Type B pancreatic cell (in vitro differentiated cells): ENCODE measurements around the gene THEM5. TPM values are rescaled to one million over a fixed set of nuclear protein-coding genes. Genes with fewer than 3 reads are reported as not detected.

Experiments
- DNase-seq: peaks from one replicate; pipeline ENCODE4 v3.0.0; 2021; ENCODE audit warnings: mixed read lengths; ENCODE audit not compliant: unreplicated experiment; ENCODE audit errors: extremely low spot score
- H3K27ac Mint-ChIP-seq: 2 replicates; pipeline ENCODE4 v1.8.0; 2021; ENCODE audit warnings: mild to moderate bottlenecking, mixed read lengths
- H3K27me3 Mint-ChIP-seq: 2 replicates; pipeline ENCODE4 v1.8.0; 2021; ENCODE audit warnings: mixed read lengths
- H3K36me3 Mint-ChIP-seq: 2 replicates; pipeline ENCODE4 v1.8.0; 2021; ENCODE audit warnings: mixed read lengths
- H3K4me1 Mint-ChIP-seq: one replicate; pipeline ENCODE4 v1.8.0; 2021; ENCODE audit warnings: mixed read lengths; ENCODE audit not compliant: unreplicated experiment
- H3K4me3 Mint-ChIP-seq: 2 replicates; pipeline ENCODE4 v1.8.0; 2021; ENCODE audit warnings: mild to moderate bottlenecking, mixed read lengths
- H3K9me3 Mint-ChIP-seq: 2 replicates; pipeline ENCODE4 v1.8.0; 2021; ENCODE audit warnings: mixed read lengths
- total RNA-seq: library from RNA; stranded (reverse); gene quantifications from 2 replicates; pipeline ENCODE4 v1.2.1, GENCODE V29; 2021; ENCODE audit warnings: low replicate concordance
- TF ChIP-seq, protein P1 (sequence below): fragments of 200-600 bp; sonication (generic); conservative IDR thresholded peaks from 2 replicates; pipeline ENCODE4 v1.5.0; 2021; ENCODE audit warnings: antibody characterized with exemption, mild to moderate bottlenecking

Gene THEM5
- total RNA-seq, 1 donor from 2014 or later = not detected

DNA sequence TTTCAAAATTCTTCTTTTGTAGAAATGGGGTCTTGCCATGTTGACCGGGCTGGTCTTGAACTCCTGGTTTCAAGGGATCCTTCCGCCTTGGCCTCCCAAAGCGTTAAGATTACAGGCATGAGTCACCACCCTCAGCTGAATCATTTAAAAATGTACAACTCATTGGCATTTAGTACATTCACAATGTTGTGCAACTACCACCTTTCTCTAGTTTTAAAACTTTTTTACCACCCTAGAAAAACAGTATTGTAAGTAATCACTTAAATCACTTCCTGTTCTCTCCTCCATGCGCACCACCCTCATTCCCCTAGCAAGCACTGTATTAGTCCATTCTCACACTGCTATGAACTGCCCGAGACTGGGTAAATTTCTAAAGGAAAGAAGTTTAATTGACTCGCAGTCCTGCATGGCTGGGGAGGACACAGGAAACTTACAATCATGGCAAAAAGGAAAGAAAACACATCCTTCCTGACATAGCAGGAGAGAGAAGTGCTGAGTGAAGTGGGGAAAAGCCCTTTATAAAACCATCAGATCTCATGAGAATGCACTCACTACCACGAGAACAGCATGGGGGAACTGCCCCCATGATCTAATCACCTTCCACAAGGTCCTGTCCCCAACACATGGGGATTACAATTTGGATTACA lies 14.4 kb upstream of the THEM5 start:
- Mint-ChIP-seq H3K36me3 (no peaks in the 10 kb centered on the region), H3K4me1 (no peaks in the 10 kb centered on the region), H3K27me3 (peaks cover 3% of the 10 kb centered on the region), H3K27ac (no peak overlapping the region), H3K9me3 (no peaks in the 10 kb centered on the region), H3K4me3 (no peak overlapping the region)
- no peak for DNase-seq
- TF ChIP-seq, protein P1, sequence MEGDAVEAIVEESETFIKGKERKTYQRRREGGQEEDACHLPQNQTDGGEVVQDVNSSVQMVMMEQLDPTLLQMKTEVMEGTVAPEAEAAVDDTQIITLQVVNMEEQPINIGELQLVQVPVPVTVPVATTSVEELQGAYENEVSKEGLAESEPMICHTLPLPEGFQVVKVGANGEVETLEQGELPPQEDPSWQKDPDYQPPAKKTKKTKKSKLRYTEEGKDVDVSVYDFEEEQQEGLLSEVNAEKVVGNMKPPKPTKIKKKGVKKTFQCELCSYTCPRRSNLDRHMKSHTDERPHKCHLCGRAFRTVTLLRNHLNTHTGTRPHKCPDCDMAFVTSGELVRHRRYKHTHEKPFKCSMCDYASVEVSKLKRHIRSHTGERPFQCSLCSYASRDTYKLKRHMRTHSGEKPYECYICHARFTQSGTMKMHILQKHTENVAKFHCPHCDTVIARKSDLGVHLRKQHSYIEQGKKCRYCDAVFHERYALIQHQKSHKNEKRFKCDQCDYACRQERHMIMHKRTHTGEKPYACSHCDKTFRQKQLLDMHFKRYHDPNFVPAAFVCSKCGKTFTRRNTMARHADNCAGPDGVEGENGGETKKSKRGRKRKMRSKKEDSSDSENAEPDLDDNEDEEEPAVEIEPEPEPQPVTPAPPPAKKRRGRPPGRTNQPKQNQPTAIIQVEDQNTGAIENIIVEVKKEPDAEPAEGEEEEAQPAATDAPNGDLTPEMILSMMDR = no peak

DNA sequence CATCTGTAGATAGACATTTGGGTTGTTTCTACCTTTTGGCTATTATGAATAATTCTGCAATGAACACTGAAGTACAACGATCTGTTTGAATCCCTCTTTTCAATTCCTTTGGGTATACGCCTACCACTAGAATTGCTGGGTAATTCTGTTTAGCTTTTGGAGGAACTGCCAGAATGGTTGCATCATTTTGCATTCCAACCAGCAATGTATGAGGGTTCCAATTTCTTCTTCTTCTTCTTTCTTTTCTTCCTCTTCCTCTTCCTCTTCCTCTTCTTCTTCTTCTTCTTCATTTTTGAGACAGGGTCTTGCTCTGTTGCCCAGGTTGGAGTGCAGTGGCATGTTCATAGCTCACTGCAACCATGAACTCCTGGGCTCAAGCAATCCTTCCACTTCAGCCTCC lies 13.8 kb upstream of the THEM5 start:
- H3K27ac Mint-ChIP-seq = no peak overlapping the region
- TF ChIP-seq, protein P1 = no peak
- H3K4me3 Mint-ChIP-seq = no peak overlapping the region
- H3K9me3 Mint-ChIP-seq = no peaks in the 10 kb centered on the region
- H3K4me1 Mint-ChIP-seq = no peaks in the 10 kb centered on the region
- no peak for DNase-seq
- peaks cover 7% of the 10 kb centered on the region for H3K27me3 Mint-ChIP-seq
- no peaks in the 10 kb centered on the region for H3K36me3 Mint-ChIP-seq

DNA sequence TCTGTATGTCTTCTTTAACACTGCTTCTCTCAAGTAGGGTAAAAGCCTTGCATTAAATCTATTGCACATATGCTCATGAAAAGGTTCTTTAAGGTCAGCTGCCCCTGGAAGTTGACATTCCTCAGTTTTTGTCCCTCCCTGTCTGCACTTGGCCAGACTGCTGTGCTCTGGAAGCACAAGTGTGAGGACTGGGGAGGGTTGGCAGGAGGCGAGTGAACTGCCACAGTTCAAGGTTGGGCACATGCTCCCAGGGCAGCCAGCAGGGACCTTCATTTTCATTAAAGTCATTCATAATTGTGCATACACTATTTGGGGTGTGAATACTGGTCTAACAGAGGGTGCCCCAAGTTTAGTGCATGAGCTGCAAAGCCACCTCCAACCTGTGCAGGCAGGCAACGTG lies 10.9 kb upstream of the THEM5 start:
- Mint-ChIP-seq H3K9me3 (no peaks in the 10 kb centered on the region), H3K36me3 (no peaks in the 10 kb centered on the region), H3K27me3 (peaks cover 7% of the 10 kb centered on the region), H3K4me3 (no peak overlapping the region), H3K27ac (no peak overlapping the region), H3K4me1 (no peaks in the 10 kb centered on the region)
- no peak for DNase-seq
- TF ChIP-seq, protein P1 = no peak

DNA sequence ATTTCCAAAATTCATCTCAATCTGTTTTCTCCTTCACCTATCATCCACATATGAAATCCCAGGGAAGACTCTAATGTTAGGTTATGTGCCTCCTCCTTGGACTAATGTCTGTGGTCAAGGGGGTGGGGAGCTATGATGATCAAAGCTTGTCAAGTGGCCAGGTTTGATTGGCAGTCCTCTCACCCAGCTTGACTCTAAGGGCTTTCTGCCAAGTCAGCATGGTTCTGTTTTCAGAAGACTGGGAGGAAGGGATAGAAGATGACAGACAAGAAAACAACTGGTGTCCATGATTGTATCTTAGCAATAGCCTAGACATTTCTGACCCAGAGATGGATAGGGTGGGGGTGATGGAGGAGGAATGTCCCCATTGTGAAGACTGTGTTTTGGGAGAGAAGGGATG lies 9.1 kb upstream of the THEM5 start:
- TF ChIP-seq, protein P1 = no peak
- no peaks in the 10 kb centered on the region for H3K36me3 Mint-ChIP-seq
- H3K4me1 Mint-ChIP-seq = no peaks in the 10 kb centered on the region
- DNase-seq = no peak
- no peak overlapping the region for H3K27ac Mint-ChIP-seq
- peaks cover 7% of the 10 kb centered on the region for H3K27me3 Mint-ChIP-seq
- H3K9me3 Mint-ChIP-seq = no peaks in the 10 kb centered on the region
- no peak overlapping the region for H3K4me3 Mint-ChIP-seq

DNA sequence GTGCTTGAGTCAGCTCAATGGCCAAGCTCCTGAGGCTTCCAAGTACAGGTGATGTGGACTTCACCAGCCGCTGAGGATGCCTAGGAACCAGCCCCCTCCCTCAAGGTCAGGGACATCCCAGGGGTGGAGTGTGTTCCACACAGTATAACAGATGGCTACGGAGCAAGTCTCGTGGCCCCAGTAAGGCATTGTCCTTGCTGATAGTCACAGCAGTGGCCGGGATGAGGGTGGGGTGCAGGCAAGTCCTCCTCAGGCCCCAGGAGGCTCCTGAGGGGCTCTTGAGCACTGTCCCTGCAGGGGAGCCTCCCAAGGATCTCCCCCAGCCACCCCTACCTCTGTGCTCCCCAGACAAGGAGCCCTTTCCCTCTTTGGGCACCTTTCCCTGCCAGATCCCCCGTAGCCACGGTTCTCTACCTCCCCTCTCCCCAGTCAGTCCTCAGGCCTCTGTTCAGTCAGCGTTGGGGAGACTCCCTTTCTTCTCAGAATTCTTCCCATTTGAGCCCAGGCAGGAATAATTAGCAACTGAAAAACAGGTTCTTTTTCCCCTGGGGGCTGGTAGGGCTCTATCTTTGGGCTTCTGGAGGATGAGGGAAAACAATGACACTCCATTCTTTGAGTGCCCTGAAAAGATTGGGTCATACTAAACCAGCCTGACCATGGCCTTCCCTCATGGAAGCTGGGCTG lies 7.1 kb upstream of the THEM5 start:
- TF ChIP-seq, protein P1 = no peak
- Mint-ChIP-seq H3K27ac (no peak overlapping the region), H3K36me3 (no peaks in the 10 kb centered on the region), H3K4me1 (no peaks in the 10 kb centered on the region), H3K9me3 (no peaks in the 10 kb centered on the region), H3K4me3 (no peak overlapping the region), H3K27me3 (peaks cover 11% of the 10 kb centered on the region)
- DNase-seq = no peak
